GM12878 (cell line): ENCODE data around the gene CFC1.
"Not testable (repeated sequence)": the region's sequence is repeated elsewhere in the genome, so short reads cannot be mapped to it uniquely, and the experiment has no call there.

Source experiments
- EZH2 ChIP-seq: IDR thresholded peaks from 2 replicates; pipeline ENCODE4 v1.6.1; 2012; ENCODE audit warnings: low read depth, mild to moderate bottlenecking, control low read depth, inconsistent platforms, low read length, borderline replicate concordance; ENCODE audit not compliant: control insufficient read depth
- MXI1 ChIP-seq: fragments of 150-350 bp; IDR thresholded peaks from 2 replicates; pipeline ENCODE4 v1.6.1; 2011; ENCODE audit warnings: low read depth, mild to moderate bottlenecking, inconsistent platforms, low read length, improper control_type of control experiment
- NR2C1 ChIP-seq: fragments of 450-650 bp; IDR thresholded peaks from 2 replicates; pipeline ENCODE4 v1.6.1; 2017; ENCODE audit warnings: antibody characterized with exemption, mild to moderate bottlenecking, moderate library complexity
- POLR2A ChIP-seq: IDR thresholded peaks from 2 replicates; pipeline ENCODE4 v1.6.1; 2011; ENCODE audit warnings: low read depth, mild to moderate bottlenecking, low read length
- RFX5 ChIP-seq: IDR thresholded peaks from 2 replicates; pipeline ENCODE4 v1.6.1; 2011; ENCODE audit warnings: low read depth, low read length, improper control_type of control experiment
- SP1 ChIP-seq: IDR thresholded peaks from one replicate; pipeline ENCODE4 v1.6.1; 2011; ENCODE audit warnings: low read depth, low read length
- ZBTB33 ChIP-seq: fragments of 450-650 bp; IDR thresholded peaks from 2 replicates; pipeline ENCODE4 v1.6.1; 2017; ENCODE audit warnings: mild to moderate bottlenecking
- ZNF622 ChIP-seq: fragments of 450-650 bp; IDR thresholded peaks from 2 replicates; pipeline ENCODE4 v1.6.1; 2017; ENCODE audit warnings: mild to moderate bottlenecking, inconsistent platforms
- TF ChIP-seq, protein P1 (sequence below): IDR thresholded peaks from 2 replicates; pipeline ENCODE4 v1.6.1; 2012; ENCODE audit warnings: low read depth, low read length, improper control_type of control experiment
- TF ChIP-seq, protein P2 (sequence below), 3 experiments: IDR thresholded peaks in 2 of 3; conservative IDR thresholded peaks in 1 of 3; 2 replicates each; pipeline ENCODE4 v1.5.1; 2011; ENCODE audit warnings: low read depth in 3 of 3, low read length in 3 of 3, mild to moderate bottlenecking in 3 of 3, control low read depth in 2 of 3, moderate library complexity in 2 of 3, inconsistent platforms in 1 of 3, mixed read lengths in 1 of 3; ENCODE audit not compliant: control insufficient read depth in 2 of 3, insufficient read depth in 1 of 3; ENCODE audit errors: extremely low read depth in 1 of 3

- TF ChIP-seq, protein P1, sequence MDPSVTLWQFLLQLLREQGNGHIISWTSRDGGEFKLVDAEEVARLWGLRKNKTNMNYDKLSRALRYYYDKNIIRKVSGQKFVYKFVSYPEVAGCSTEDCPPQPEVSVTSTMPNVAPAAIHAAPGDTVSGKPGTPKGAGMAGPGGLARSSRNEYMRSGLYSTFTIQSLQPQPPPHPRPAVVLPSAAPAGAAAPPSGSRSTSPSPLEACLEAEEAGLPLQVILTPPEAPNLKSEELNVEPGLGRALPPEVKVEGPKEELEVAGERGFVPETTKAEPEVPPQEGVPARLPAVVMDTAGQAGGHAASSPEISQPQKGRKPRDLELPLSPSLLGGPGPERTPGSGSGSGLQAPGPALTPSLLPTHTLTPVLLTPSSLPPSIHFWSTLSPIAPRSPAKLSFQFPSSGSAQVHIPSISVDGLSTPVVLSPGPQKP = not testable (repeated sequence)
- TF ChIP-seq, protein P2, sequence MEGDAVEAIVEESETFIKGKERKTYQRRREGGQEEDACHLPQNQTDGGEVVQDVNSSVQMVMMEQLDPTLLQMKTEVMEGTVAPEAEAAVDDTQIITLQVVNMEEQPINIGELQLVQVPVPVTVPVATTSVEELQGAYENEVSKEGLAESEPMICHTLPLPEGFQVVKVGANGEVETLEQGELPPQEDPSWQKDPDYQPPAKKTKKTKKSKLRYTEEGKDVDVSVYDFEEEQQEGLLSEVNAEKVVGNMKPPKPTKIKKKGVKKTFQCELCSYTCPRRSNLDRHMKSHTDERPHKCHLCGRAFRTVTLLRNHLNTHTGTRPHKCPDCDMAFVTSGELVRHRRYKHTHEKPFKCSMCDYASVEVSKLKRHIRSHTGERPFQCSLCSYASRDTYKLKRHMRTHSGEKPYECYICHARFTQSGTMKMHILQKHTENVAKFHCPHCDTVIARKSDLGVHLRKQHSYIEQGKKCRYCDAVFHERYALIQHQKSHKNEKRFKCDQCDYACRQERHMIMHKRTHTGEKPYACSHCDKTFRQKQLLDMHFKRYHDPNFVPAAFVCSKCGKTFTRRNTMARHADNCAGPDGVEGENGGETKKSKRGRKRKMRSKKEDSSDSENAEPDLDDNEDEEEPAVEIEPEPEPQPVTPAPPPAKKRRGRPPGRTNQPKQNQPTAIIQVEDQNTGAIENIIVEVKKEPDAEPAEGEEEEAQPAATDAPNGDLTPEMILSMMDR (IDR thresholded peaks at IDR 0.05 in 2 of 3, conservative IDR thresholded peaks at IDR 0.05 in 1 of 3; ENCODE audit: control insufficient read depth in 2 of 3, extremely low read depth in 1 of 3, insufficient read depth in 1 of 3, low read depth in 3 of 3, low read length in 3 of 3) = not testable (repeated sequence)
- not testable (repeated sequence) for TF ChIP-seq NR2C1, EZH2, POLR2A, SP1, ZBTB33, MXI1, RFX5, ZNF622
Observed at GRCh38 chr2:130548418-130548817, 51.0 kb downstream of the CFC1 start.
